ENCODE results near the gene VWF. TPM values are rescaled to one million over a fixed set of nuclear protein-coding genes. Genes with fewer than 3 reads are reported as not detected.
"Not testable (repeated sequence)": the region's sequence is repeated elsewhere in the genome, so short reads cannot be mapped to it uniquely, and the experiment has no call there.

Gene VWF
- total RNA-seq, 1 donor from 2014 or later = 0.10 TPM

DNA sequence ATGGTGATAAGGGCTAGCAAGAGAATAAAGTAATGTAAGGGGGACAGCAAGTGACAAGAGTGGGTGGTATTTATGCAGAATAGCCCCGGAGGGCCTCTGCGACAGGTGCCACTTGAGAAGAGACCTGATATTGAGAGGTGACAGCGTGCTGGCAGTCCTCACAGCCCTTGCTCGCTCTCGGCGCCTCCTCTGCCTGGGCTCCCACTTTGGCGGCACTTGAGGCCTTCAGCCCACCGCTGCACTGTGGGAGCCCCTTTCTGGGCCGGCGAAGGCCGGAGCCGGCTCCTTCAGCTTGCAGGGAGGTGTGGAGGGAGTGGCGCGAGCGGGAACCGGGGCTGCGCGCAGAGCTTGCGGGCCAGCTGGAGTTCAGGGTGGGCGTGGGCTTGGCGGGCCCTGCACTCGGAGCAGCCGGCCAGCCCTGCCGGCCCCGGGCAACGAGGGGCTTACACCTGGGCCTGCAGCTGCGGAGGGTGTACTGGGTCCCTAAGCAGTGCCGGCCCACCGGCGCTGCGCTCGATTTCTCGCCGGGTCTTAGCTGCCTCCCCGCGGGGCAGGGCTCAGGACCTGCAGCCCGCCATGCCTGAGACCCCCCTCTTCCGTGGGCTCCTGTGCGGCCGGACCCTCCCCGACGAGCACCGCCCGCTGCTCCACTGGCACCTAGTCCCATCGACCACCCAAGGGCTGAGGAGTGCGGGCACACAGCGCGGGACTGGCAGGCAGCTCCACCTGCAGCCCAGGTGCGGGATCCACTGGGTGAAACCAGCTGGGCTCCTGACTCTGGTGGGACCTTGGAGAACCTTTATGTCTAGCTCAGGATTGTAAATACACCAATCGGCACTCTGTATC lies 34.9 kb upstream of the VWF start:
- not testable (repeated sequence) for H3K36me3 Mint-ChIP-seq (ENCODE audit: insufficient read depth); H3K27ac Mint-ChIP-seq; H3K27me3 Mint-ChIP-seq; DNase-seq (ENCODE audit: low spot score, unreplicated experiment); H3K9me3 Mint-ChIP-seq (ENCODE audit: low read depth); H3K4me3 Mint-ChIP-seq (ENCODE audit: low read depth)
- peaks cover 13% of the 10 kb centered on the region for H3K4me1 Mint-ChIP-seq (ENCODE audit: low read depth)

DNA sequence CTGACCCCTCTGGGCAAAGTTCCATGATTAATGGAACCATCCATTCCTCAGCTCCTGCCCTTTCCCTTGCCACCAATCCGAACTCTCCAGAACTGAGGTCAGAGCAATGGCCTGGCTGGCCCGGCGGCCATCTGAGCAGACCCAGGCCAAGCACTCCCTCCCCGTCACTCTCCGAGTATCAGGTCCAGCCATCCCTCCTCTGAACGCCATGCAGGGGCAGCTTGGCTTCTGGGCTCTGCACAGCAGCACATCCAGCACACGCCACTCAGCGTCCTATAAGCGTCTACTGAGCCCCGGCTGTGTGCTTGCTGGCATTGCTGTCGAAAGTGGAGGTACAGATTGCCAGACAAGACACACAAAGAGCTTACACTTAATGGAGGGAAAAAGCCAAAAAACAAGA lies 34.3 kb upstream of the VWF start:
- no peaks in the 10 kb centered on the region for H3K36me3 Mint-ChIP-seq (ENCODE audit: insufficient read depth)
- H3K4me1 Mint-ChIP-seq (ENCODE audit: low read depth) = peaks cover 13% of the 10 kb centered on the region
- peaks cover 3% of the 10 kb centered on the region for H3K9me3 Mint-ChIP-seq (ENCODE audit: low read depth)
- peaks cover 2% of the 10 kb centered on the region for H3K27me3 Mint-ChIP-seq
- no peak overlapping the region for H3K27ac Mint-ChIP-seq
- DNase-seq (ENCODE audit: low spot score, unreplicated experiment) = no peak
- no peak overlapping the region for H3K4me3 Mint-ChIP-seq (ENCODE audit: low read depth)
- no peak for TF ChIP-seq CTCF (IDR thresholded peaks at IDR 0.05; ENCODE audit: unreplicated experiment)

DNA sequence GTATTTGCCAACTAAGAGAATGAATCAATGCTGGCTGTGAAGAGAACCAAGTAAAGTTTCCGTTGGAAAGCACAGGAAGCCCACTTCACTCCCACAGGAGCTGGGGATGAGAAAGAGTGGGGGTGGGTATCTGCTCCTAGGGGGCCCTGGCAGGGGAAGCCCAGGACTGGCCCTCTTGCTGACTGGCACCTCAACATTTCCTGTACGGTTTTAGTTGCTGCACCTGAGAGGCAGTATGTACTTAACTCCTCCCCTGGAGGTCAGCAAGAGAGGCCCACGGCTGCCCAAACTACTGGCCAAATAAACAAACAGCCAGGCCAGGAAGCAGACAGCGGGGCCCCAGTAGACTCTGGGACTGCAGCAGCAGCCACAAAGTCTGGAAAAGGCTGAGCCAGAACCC lies 33.8 kb upstream of the VWF start:
- H3K4me3 Mint-ChIP-seq (ENCODE audit: low read depth) = no peak overlapping the region
- DNase-seq (ENCODE audit: low spot score, unreplicated experiment) = no peak
- H3K36me3 Mint-ChIP-seq (ENCODE audit: insufficient read depth) = no peaks in the 10 kb centered on the region
- H3K27ac Mint-ChIP-seq = peak overlapping the region; percentile 45
- peaks cover 3% of the 10 kb centered on the region for H3K9me3 Mint-ChIP-seq (ENCODE audit: low read depth)
- H3K4me1 Mint-ChIP-seq (ENCODE audit: low read depth) = peaks cover 13% of the 10 kb centered on the region
- TF ChIP-seq CTCF (IDR thresholded peaks at IDR 0.05; ENCODE audit: unreplicated experiment) = no peak
- H3K27me3 Mint-ChIP-seq = peaks cover 2% of the 10 kb centered on the region

GRCh38 chr12:6157482-6157881 lies 33.0 kb upstream of the VWF start:
- no peaks in the 10 kb centered on the region for H3K36me3 Mint-ChIP-seq (ENCODE audit: insufficient read depth)
- H3K9me3 Mint-ChIP-seq (ENCODE audit: low read depth) = peaks cover 3% of the 10 kb centered on the region
- no peak overlapping the region for H3K27ac Mint-ChIP-seq
- H3K27me3 Mint-ChIP-seq = peaks cover 2% of the 10 kb centered on the region
- TF ChIP-seq CTCF (IDR thresholded peaks at IDR 0.05; ENCODE audit: unreplicated experiment) = no peak
- DNase-seq (ENCODE audit: low spot score, unreplicated experiment) = no peak
- no peak overlapping the region for H3K4me3 Mint-ChIP-seq (ENCODE audit: low read depth)
- H3K4me1 Mint-ChIP-seq (ENCODE audit: low read depth) = peaks cover 13% of the 10 kb centered on the region

- Mint-ChIP-seq H3K27ac (no peak overlapping the region), H3K9me3 (ENCODE audit: low read depth) (peaks cover 3% of the 10 kb centered on the region), H3K36me3 (ENCODE audit: insufficient read depth) (no peaks in the 10 kb centered on the region), H3K4me3 (ENCODE audit: low read depth) (no peak overlapping the region), H3K4me1 (ENCODE audit: low read depth) (peaks cover 13% of the 10 kb centered on the region), H3K27me3 (no peaks in the 10 kb centered on the region)
- TF ChIP-seq CTCF (IDR thresholded peaks at IDR 0.05; ENCODE audit: unreplicated experiment) = no peak
- DNase-seq (ENCODE audit: low spot score, unreplicated experiment) = no peak
Observed at GRCh38 chr12:6154730-6155459, 30.4 kb upstream of the VWF start.

GRCh38 chr12:6148722-6149121 lies 24.3 kb upstream of the VWF start:
- Mint-ChIP-seq H3K9me3 (ENCODE audit: low read depth) (peaks cover 12% of the 10 kb centered on the region), H3K4me1 (ENCODE audit: low read depth) (peaks cover 16% of the 10 kb centered on the region)
- not testable (repeated sequence) for H3K4me3 Mint-ChIP-seq (ENCODE audit: low read depth); H3K36me3 Mint-ChIP-seq (ENCODE audit: insufficient read depth); H3K27ac Mint-ChIP-seq; H3K27me3 Mint-ChIP-seq; DNase-seq (ENCODE audit: low spot score, unreplicated experiment)
